SK-N-SH (cell line): ENCODE measurements around the gene VPS26B. TPM values are rescaled to one million over a fixed set of nuclear protein-coding genes. Genes with fewer than 3 reads are reported as not detected.

Source experiments
- CTCF ChIA-PET: fragments of 300-600, 350-600 bp; formaldehyde crosslinking; extraction: SDS; loops from one replicate; lab custom pipeline; 2021; lab: Yijun Ruan, JAX
- POLR2A ChIA-PET: fragments of 350-600 bp; sonication (Branson Sonifier 250); formaldehyde crosslinking; extraction: SDS; loops from one replicate; lab custom pipeline; 2020; ENCODE audit warnings: antibody characterized with exemption, inconsistent platforms; lab: Yijun Ruan, JAX
- DNase-seq: peaks from one replicate; pipeline ENCODE4 v3.0.0; 2012
- H2AFZ ChIP-seq: fragments of 200-600 bp; sonication (generic); 2 replicates; pipeline ENCODE4 v1.8.1; 2016; ENCODE audit warnings: antibody characterized with exemption, mild to moderate bottlenecking, low read depth
- H3F3A ChIP-seq: fragments of 200-600 bp; sonication (generic); replicated peaks from 2 replicates; pipeline ENCODE3; 2016; ENCODE audit warnings: antibody characterized with exemption, mild to moderate bottlenecking; ENCODE audit not compliant: insufficient read depth
- H3K27ac ChIP-seq, 2 experiments: fragments of 200-500 bp in 1 of 2; fragments of 200-600 bp in 1 of 2; sonication (Bioruptor generic) in 1 of 2; sonication (generic), shearing (Covaris generic) in 1 of 2; 2 replicates each; pipeline versions ENCODE4 v1.5.1 to v1.6.1; 2014 to 2016; ENCODE audit warnings: low read depth in 2 of 2, inconsistent platforms in 1 of 2, low read length in 1 of 2, mild to moderate bottlenecking in 1 of 2, mixed read lengths in 1 of 2
- H3K27me3 ChIP-seq: fragments of 200-600 bp; sonication (generic), shearing (Covaris generic); 2 replicates; pipeline ENCODE4 v1.6.1; 2016; ENCODE audit warnings: mixed run types; ENCODE audit not compliant: insufficient read depth
- H3K36me3 ChIP-seq, 2 experiments: fragments of 200-500 bp in 1 of 2; fragments of 200-600 bp in 1 of 2; sonication (Bioruptor generic) in 1 of 2; sonication (generic) in 1 of 2; replicated peaks in 1 of 2; 2 replicates each; pipeline versions ENCODE3 to v1.5.1; 2014 to 2016; ENCODE audit warnings: low read length in 1 of 2, mild to moderate bottlenecking in 1 of 2; ENCODE audit not compliant: insufficient read depth in 2 of 2, control insufficient read depth in 1 of 2
- H3K4me1 ChIP-seq, 2 experiments: fragments of 200-500 bp in 1 of 2; fragments of 200-600 bp in 1 of 2; sonication (Bioruptor generic) in 1 of 2; sonication (generic), shearing (Covaris generic) in 1 of 2; 2 replicates each; pipeline versions ENCODE4 v1.5.1 to v1.6.1; 2014 to 2016; ENCODE audit warnings: low read depth in 1 of 2, low read length in 1 of 2, mixed run types in 1 of 2; ENCODE audit not compliant: insufficient read depth in 2 of 2, control insufficient read depth in 1 of 2
- H3K4me2 ChIP-seq: fragments of 200-600 bp; sonication (generic), shearing (Covaris generic); 2 replicates; pipeline ENCODE4 v1.6.1; 2017; ENCODE audit warnings: mixed run types
- H3K4me3 ChIP-seq, 2 experiments: fragments of 200-500 bp in 1 of 2; fragments of 200-600 bp in 1 of 2; sonication (Bioruptor generic) in 1 of 2; sonication (generic), shearing (Covaris generic) in 1 of 2; 2 replicates each; pipeline versions ENCODE4 v1.5.1 to v1.8.1; 2014 to 2016; ENCODE audit warnings: low read depth in 2 of 2, inconsistent platforms in 1 of 2, low read length in 1 of 2, mild to moderate bottlenecking in 1 of 2, mixed read lengths in 1 of 2, moderate library complexity in 1 of 2
- H3K79me2 ChIP-seq: fragments of 200-600 bp; sonication (generic); 2 replicates; pipeline ENCODE4 v1.8.1; 2017; ENCODE audit warnings: mild to moderate bottlenecking; ENCODE audit not compliant: insufficient read depth
- H3K9ac ChIP-seq: fragments of 200-600 bp; sonication (generic); 2 replicates; pipeline ENCODE4 v1.6.1; 2017; ENCODE audit warnings: mixed run types
- H3K9me2 ChIP-seq: fragments of 200-600 bp; sonication (generic); 2 replicates; pipeline ENCODE4 v1.6.1; 2017; ENCODE audit warnings: mixed run types
- H3K9me3 ChIP-seq: fragments of 200-600 bp; sonication (generic); 2 replicates; pipeline ENCODE4 v1.6.1; 2017; ENCODE audit warnings: mixed run types, mild to moderate bottlenecking, moderate library complexity
- H4K20me1 ChIP-seq: fragments of 200-600 bp; sonication (generic); 2 replicates; pipeline ENCODE4 v1.6.1; 2017; ENCODE audit warnings: mild to moderate bottlenecking, mixed run types; ENCODE audit not compliant: insufficient read depth
- CHD2 ChIP-seq: fragments of 150-350 bp; IDR thresholded peaks from 2 replicates; pipeline ENCODE4 v1.6.1; 2018; ENCODE audit warnings: low read length; ENCODE audit not compliant: partially characterized antibody
- EP300 ChIP-seq, 2 experiments: IDR thresholded peaks; 2 replicates each; pipeline versions ENCODE4 v1.4.0 to v1.6.1; 2012; ENCODE audit warnings: borderline replicate concordance in 1 of 2, low read depth in 1 of 2, low read length in 1 of 2
- FOXJ3 ChIP-seq: sonication (generic); formaldehyde crosslinking; IDR thresholded peaks from 2 replicates; pipeline ENCODE4 v1.5.1; 2020; ENCODE audit warnings: mild to moderate bottlenecking, missing genetic modification reagents
- FOXM1 ChIP-seq: IDR thresholded peaks from 2 replicates; pipeline ENCODE4 v1.4.0; 2012; ENCODE audit warnings: low read depth, mild to moderate bottlenecking
- GABPA ChIP-seq: IDR thresholded peaks from 2 replicates; pipeline ENCODE4 v1.4.0; 2012; ENCODE audit warnings: low read depth, mild to moderate bottlenecking
- MAX ChIP-seq: IDR thresholded peaks from 2 replicates; pipeline ENCODE4 v1.4.0; 2012; ENCODE audit warnings: low read depth
- MXI1 ChIP-seq: IDR thresholded peaks from 2 replicates; pipeline ENCODE4 v1.6.1; 2012; ENCODE audit warnings: mild to moderate bottlenecking, low read depth, low read length, improper control_type of control experiment
- NFIC ChIP-seq: IDR thresholded peaks from 2 replicates; pipeline ENCODE4 v1.4.0; 2012; ENCODE audit warnings: borderline replicate concordance
- NRF1 ChIP-seq: IDR thresholded peaks from 2 replicates; pipeline ENCODE4 v1.6.1; 2012; ENCODE audit warnings: low read depth, mild to moderate bottlenecking, low read length
- PBX3 ChIP-seq: IDR thresholded peaks from 2 replicates; pipeline ENCODE4; 2012
- POLR2AphosphoS5 ChIP-seq: IDR thresholded peaks from 2 replicates; pipeline ENCODE4 v1.6.1; 2012; ENCODE audit warnings: low read depth, low read length
- RCOR1 ChIP-seq: fragments of 150-350 bp; IDR thresholded peaks from 2 replicates; pipeline ENCODE4 v1.6.1; 2017; ENCODE audit warnings: antibody characterized with exemption, low read length
- RFX5 ChIP-seq: IDR thresholded peaks from 2 replicates; pipeline ENCODE4 v1.6.1; 2012; ENCODE audit warnings: mild to moderate bottlenecking, improper control_type of control experiment, low read length
- TAF1 ChIP-seq: IDR thresholded peaks from 2 replicates; pipeline ENCODE4 v1.6.1; 2012; ENCODE audit warnings: low read depth, mild to moderate bottlenecking, low read length, moderate library complexity, borderline replicate concordance
- TCF12 ChIP-seq: IDR thresholded peaks from 2 replicates; pipeline ENCODE4 v1.4.0; 2012
- WGBS: methylation state at CpG from one replicate; pipeline ENCODE4 v1.1.6; 2017; ENCODE audit warnings: low lambda C conversion rate; 5-methylcytosine and 5-hydroxymethylcytosine counted together
- polyA plus RNA-seq, 3 experiments: library from polyadenylated mRNA; depleted of rRNA; stranded (reverse); fragments of >200 nt; gene quantifications; 2 replicates each; pipeline ENCODE4 v1.2.3, GENCODE V29; 2012
- TF ChIP-seq, protein P1 (sequence below): fragments of 200-600 bp; sonication (generic); IDR thresholded peaks from 2 replicates; pipeline ENCODE4 v1.6.1; 2017; ENCODE audit warnings: antibody characterized with exemption, mild to moderate bottlenecking, moderate library complexity
- TF ChIP-seq, protein P2 (sequence below): IDR thresholded peaks from 2 replicates; pipeline ENCODE4 v1.6.1; 2012; ENCODE audit warnings: mild to moderate bottlenecking, low read depth, low read length, moderate library complexity
- TF ChIP-seq, protein P3 (sequence below): fragments of 150-350 bp; IDR thresholded peaks from 2 replicates; pipeline ENCODE4 v1.6.1; 2016; ENCODE audit warnings: mild to moderate bottlenecking, low read depth, low read length
- TF ChIP-seq, protein P4 (sequence below): IDR thresholded peaks from 2 replicates; pipeline ENCODE4 v1.4.0; 2012; ENCODE audit warnings: low read depth, borderline replicate concordance

VPS26B gene
- polyA plus RNA-seq (2012; rRNA removed), result 53.0 and 56.0 TPM in 2 replicates
- 32.6 and 46.3 TPM in 2 replicates for polyA plus RNA-seq (2012; cell fraction: cytosol; rRNA removed)
- polyA plus RNA-seq (2012; cell fraction: nucleus; rRNA removed), result 100 and 128 TPM in 2 replicates

- H3K4me1 ChIP-seq, result peaks cover 6 to 32% of the 10 kb centered on the region in 2 experiments; a peak in 3 of 4 replicates
- ChIA-PET POLR2A (interaction anchor here (0.6 to 1.2 kb wide), 8 partner anchors 8 to 156 kb away, joined by 3 to 7 read pairs (median 3); partner anchors contain the start of gene ACAD8), CTCF (interaction anchor here (0.6 to 2.9 kb wide), 6 partner anchors 11 to 178 kb away, joined by 3 to 13 read pairs (median 4); partner anchors contain the start of gene GLB1L3)
- DNase-seq, result peak; percentile 99
- whole genome bisulfite sequencing, result under 1% methylated on average over 35 of the region's 89 CpGs
- peak within 1 kb of the TSS; percentile 94 for H2AFZ ChIP-seq
- H3K4me3 ChIP-seq, result peak within 1 kb of the TSS; percentile 79 to 94
- H3K4me2 ChIP-seq, result peak within 1 kb of the TSS; percentile 88
- no peaks in the 10 kb centered on the region for H3K9me3 ChIP-seq
- no peaks in the 10 kb centered on the region for H3K9me2 ChIP-seq
- peaks cover 12% of the 10 kb centered on the region for H4K20me1 ChIP-seq
- H3K79me2 ChIP-seq, result peaks cover 80% of the 10 kb centered on the region
- H3F3A ChIP-seq, result no peaks in the 10 kb centered on the region
- H3K36me3 ChIP-seq, result peaks cover 16 to 23% of the 10 kb centered on the region in 2 experiments
- peak within 1 kb of the TSS; percentile 78 for H3K9ac ChIP-seq
- H3K27ac ChIP-seq, result peak within 1 kb of the TSS; percentile 85 to 95
- no peaks in the 10 kb centered on the region for H3K27me3 ChIP-seq
- TF ChIP-seq NRF1, result peak; percentile 100
- 0 out of 2 replicates have a peak, but pooled peaks have one; percentile 17 for TF ChIP-seq FOXM1
- TF ChIP-seq MXI1, result peak; percentile 93
- TF ChIP-seq POLR2AphosphoS5, result peak; percentile 76
- no peak for TF ChIP-seq FOXJ3 (CRISPR knock-in tag)
- TF ChIP-seq, protein P1, sequence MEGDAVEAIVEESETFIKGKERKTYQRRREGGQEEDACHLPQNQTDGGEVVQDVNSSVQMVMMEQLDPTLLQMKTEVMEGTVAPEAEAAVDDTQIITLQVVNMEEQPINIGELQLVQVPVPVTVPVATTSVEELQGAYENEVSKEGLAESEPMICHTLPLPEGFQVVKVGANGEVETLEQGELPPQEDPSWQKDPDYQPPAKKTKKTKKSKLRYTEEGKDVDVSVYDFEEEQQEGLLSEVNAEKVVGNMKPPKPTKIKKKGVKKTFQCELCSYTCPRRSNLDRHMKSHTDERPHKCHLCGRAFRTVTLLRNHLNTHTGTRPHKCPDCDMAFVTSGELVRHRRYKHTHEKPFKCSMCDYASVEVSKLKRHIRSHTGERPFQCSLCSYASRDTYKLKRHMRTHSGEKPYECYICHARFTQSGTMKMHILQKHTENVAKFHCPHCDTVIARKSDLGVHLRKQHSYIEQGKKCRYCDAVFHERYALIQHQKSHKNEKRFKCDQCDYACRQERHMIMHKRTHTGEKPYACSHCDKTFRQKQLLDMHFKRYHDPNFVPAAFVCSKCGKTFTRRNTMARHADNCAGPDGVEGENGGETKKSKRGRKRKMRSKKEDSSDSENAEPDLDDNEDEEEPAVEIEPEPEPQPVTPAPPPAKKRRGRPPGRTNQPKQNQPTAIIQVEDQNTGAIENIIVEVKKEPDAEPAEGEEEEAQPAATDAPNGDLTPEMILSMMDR, result no peak
- TF ChIP-seq TCF12, result no peak; the same call in 1 of the 2 replicates
- TF ChIP-seq PBX3, result peak; percentile 16
- peak; percentile 41 for TF ChIP-seq GABPA
- TF ChIP-seq RCOR1, result no peak
- TF ChIP-seq, protein P2, sequence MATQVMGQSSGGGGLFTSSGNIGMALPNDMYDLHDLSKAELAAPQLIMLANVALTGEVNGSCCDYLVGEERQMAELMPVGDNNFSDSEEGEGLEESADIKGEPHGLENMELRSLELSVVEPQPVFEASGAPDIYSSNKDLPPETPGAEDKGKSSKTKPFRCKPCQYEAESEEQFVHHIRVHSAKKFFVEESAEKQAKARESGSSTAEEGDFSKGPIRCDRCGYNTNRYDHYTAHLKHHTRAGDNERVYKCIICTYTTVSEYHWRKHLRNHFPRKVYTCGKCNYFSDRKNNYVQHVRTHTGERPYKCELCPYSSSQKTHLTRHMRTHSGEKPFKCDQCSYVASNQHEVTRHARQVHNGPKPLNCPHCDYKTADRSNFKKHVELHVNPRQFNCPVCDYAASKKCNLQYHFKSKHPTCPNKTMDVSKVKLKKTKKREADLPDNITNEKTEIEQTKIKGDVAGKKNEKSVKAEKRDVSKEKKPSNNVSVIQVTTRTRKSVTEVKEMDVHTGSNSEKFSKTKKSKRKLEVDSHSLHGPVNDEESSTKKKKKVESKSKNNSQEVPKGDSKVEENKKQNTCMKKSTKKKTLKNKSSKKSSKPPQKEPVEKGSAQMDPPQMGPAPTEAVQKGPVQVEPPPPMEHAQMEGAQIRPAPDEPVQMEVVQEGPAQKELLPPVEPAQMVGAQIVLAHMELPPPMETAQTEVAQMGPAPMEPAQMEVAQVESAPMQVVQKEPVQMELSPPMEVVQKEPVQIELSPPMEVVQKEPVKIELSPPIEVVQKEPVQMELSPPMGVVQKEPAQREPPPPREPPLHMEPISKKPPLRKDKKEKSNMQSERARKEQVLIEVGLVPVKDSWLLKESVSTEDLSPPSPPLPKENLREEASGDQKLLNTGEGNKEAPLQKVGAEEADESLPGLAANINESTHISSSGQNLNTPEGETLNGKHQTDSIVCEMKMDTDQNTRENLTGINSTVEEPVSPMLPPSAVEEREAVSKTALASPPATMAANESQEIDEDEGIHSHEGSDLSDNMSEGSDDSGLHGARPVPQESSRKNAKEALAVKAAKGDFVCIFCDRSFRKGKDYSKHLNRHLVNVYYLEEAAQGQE, result no peak
- peak; percentile 27 for TF ChIP-seq CHD2
- TF ChIP-seq EP300 (IDR thresholded peaks at IDR 0.05; ENCODE audit: borderline replicate concordance in 1 of 2, low read depth in 1 of 2, low read length in 1 of 2), result peak in 1 of 2 experiments; percentile 5; a peak in 1 of 4 replicates
- TF ChIP-seq RFX5, result peak; percentile 70
- peak; percentile 75 for TF ChIP-seq TAF1
- TF ChIP-seq, protein P3, sequence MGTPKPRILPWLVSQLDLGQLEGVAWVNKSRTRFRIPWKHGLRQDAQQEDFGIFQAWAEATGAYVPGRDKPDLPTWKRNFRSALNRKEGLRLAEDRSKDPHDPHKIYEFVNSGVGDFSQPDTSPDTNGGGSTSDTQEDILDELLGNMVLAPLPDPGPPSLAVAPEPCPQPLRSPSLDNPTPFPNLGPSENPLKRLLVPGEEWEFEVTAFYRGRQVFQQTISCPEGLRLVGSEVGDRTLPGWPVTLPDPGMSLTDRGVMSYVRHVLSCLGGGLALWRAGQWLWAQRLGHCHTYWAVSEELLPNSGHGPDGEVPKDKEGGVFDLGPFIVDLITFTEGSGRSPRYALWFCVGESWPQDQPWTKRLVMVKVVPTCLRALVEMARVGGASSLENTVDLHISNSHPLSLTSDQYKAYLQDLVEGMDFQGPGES, result peak; percentile 65
- TF ChIP-seq MAX, result peak; percentile 78; the same call in 1 of the 2 replicates
- TF ChIP-seq, protein P4, sequence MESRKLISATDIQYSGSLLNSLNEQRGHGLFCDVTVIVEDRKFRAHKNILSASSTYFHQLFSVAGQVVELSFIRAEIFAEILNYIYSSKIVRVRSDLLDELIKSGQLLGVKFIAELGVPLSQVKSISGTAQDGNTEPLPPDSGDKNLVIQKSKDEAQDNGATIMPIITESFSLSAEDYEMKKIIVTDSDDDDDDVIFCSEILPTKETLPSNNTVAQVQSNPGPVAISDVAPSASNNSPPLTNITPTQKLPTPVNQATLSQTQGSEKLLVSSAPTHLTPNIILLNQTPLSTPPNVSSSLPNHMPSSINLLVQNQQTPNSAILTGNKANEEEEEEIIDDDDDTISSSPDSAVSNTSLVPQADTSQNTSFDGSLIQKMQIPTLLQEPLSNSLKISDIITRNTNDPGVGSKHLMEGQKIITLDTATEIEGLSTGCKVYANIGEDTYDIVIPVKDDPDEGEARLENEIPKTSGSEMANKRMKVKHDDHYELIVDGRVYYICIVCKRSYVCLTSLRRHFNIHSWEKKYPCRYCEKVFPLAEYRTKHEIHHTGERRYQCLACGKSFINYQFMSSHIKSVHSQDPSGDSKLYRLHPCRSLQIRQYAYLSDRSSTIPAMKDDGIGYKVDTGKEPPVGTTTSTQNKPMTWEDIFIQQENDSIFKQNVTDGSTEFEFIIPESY, result no peak
- TF ChIP-seq NFIC, result no peak
Measured at GRCh38 chr11:134223836-134224709, at the start of gene VPS26B, which contains the start of gene NCAPD3. Gene VPS26B, plus strand, starts transcription at chr11:134224671. Its CDS starts 452 bp downstream, at chr11:134225123. Gene NCAPD3, minus strand, starts transcription at chr11:134223967. Its CDS starts 41 bp downstream, at chr11:134223926.
